ENCODE results near the gene LMBRD1.

Gene LMBRD1

GRCh38 chr6:69796642-69797390, at the start of gene LMBRD1:
LMBRD1 (minus strand) TSS chr6:69797010; CDS start chr6:69796881, 129 bp downstream.
- TF ChIP-seq CTCF (IDR thresholded peaks at IDR 0.05), result peak; percentile 85
- Histone ChIP-seq H3K4me3 (peak within 1 kb of the TSS; percentile 82), H3K27ac (peak within 1 kb of the TSS; percentile 95 to 98)
- DNase-seq (ENCODE audit: low spot score), result peak; percentile 98

GRCh38 chr6:69846312-69846711, 49.5 kb upstream of the LMBRD1 start:
- no peak for TF ChIP-seq CTCF (IDR thresholded peaks at IDR 0.05)
- no peak overlapping the region for H3K27ac ChIP-seq

GRCh38 chr6:69843189-69843588, 46.4 kb upstream of the LMBRD1 start:
- TF ChIP-seq CTCF (IDR thresholded peaks at IDR 0.05), result no peak
- H3K27ac ChIP-seq, result no peak overlapping the region
- no peak overlapping the region for H3K4me3 ChIP-seq
- DNase-seq (ENCODE audit: low spot score), result no peak

More at GRCh38 chr6:69846312-69846711, 49.5 kb upstream of the LMBRD1 start:
- no peak overlapping the region for H3K4me3 ChIP-seq
- DNase-seq (ENCODE audit: low spot score), result no peak

- no peak for DNase-seq (ENCODE audit: low spot score)
- no peak for TF ChIP-seq CTCF (IDR thresholded peaks at IDR 0.05)
- Histone ChIP-seq H3K27ac (no peak overlapping the region), H3K4me3 (no peak overlapping the region)
Observed at GRCh38 chr6:69841862-69842261, 45.1 kb upstream of the LMBRD1 start.

- TF ChIP-seq CTCF (IDR thresholded peaks at IDR 0.05), result peak; percentile 67
- Histone ChIP-seq H3K4me3 (no peak overlapping the region), H3K27ac (no peak overlapping the region)
- DNase-seq (ENCODE audit: low spot score), result no peak
Observed at GRCh38 chr6:69835414-69836179, 38.8 kb upstream of the LMBRD1 start.

- no peak for TF ChIP-seq CTCF (IDR thresholded peaks at IDR 0.05)
- Histone ChIP-seq H3K27ac (no peak overlapping the region), H3K4me3 (no peak overlapping the region)
- DNase-seq (ENCODE audit: low spot score), result no peak
Observed at GRCh38 chr6:69832558-69832957, 35.7 kb upstream of the LMBRD1 start.

Measured in coronary artery (tissue), 2 donors.